HG02610 (cell line): ENCODE data around the gene CFL2.

Source experiments
- ATAC-seq: cut with Tn5 transposase; IDR thresholded peaks from one replicate; pipeline ENCODE4 v1.9.1; 2021; ENCODE audit warnings: mild to moderate bottlenecking, moderate library complexity; ENCODE audit not compliant: unreplicated experiment

The CFL2 gene

DNA sequence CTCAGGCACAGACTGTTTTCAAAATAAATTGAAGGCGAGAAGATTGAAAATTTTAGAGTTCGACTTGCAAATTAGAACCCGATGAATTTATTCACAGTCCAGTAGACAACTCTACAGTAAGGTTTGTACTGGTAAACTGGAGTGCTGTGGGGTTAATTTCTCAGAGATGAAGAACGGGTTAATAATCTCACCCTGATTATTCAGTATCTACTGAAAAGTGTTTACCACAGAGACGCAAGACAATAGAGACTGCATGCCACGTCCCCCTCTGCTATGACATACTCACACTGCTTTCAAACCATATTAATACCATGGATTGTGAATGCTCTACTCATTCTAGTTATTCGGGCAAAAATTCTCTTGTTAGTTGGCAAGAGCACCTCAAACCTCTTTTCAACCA is 36.1 kb downstream of the CFL2 start:
- ATAC-seq: no peak

DNA sequence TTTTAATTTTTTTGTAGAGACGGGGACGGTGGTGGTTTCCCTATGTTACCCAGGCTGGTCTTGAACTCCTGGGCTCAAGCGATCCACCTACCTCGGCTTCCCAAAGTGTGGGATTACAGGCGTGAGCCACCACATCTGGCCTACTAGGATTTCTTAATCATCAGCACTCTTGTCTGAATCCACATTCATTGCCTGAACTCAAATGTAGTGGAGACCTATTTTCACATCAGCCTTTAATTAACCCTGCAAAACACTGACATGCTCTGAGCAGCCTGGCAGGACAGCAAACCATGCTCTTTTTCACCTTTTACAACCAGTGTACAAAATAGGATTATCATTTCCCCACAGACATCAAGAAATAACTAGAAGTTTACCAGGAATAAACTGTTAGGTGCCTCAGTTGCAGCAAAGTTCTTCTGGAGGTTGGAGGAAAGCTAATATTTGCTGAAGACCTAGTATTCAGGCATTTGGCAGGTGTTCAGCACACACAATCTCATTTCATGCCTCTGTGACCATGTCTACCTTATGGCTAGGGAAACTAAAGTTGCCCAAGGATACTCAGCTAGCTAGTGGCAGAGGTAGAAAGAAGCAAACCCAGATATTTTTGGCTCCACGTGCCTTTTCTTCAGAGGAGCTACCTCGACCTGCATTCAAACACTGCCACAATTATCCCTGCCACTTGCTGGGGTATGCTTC is 37.7 kb downstream of the CFL2 start:
- ATAC-seq: no peak

DNA sequence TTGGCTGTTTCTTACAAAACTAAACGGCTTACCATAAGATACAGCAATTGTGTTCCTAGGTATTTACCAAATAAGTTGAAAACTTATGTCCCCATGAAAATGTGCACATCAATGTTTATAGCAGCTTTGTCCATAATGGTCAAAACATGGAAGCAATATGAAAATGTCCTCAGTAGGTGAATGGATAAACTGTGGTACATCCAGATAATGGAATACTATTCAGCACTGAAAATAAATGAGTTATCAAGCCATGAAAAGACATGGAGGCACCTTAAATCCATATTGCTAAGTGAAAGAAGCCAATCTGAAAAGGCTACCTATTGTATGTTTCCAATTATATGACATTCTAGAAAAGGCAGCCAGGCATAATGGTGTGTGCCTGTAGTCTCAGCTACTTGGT is 40.7 kb downstream of the CFL2 start:
- no peak for ATAC-seq

DNA sequence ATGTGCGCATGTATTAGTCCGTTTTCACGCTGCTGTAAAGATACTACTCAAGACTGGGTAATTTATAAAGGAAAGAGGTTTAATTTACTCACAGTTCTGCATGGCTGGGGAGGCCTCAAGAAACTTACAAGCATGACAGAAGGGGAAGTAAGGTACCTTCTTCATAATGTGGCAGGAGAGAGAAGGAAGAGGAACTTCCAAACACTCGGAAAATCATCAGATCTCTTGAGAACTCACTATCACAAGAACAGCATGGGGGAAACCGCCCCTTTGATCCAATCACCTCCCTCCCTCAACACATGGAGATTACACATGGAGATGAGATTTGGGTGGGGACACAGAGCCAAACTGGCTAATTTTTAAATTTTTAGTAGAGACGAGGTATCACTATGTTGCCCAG is 42.7 kb downstream of the CFL2 start:
- no peak for ATAC-seq

DNA sequence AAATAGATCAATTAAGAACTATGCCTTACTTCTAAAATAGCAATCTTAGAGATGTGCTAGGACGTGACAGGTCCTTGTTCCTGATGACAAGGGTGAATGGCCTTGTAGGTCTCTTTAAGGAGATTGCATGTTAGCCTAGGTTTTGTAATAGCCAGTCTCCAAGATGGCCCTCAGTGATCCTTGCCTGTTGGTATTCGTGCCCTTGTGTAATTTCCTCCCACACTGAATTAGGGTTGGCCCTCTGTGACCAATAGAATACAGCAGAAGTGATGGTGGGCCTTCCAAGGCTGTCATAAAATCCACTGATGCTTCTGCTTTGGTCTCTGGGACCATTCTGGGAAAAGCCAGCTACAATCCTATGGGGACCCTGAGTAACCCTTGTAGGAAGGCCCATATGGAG is 46.3 kb downstream of the CFL2 start:
- ATAC-seq: no peak

DNA sequence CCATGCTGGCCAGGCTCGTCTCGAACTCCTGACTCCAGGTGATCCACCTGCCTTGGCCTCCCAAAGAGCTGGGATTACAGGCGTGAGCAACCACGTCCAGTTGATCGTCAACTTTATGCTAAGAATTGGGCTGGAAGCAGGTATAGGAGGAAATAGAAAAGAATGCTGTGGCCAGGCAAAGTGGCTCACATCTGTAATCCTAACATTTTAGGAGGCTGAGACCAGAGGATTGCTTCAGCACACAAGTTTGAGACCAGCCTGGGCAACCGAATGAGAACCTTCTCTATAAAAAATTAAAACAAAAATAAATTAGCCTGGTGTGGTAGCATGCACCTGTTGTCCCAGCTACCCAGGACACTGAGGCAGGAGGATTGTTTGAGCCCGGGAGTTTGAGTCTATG is 47.4 kb downstream of the CFL2 start:
- ATAC-seq: no peak

DNA sequence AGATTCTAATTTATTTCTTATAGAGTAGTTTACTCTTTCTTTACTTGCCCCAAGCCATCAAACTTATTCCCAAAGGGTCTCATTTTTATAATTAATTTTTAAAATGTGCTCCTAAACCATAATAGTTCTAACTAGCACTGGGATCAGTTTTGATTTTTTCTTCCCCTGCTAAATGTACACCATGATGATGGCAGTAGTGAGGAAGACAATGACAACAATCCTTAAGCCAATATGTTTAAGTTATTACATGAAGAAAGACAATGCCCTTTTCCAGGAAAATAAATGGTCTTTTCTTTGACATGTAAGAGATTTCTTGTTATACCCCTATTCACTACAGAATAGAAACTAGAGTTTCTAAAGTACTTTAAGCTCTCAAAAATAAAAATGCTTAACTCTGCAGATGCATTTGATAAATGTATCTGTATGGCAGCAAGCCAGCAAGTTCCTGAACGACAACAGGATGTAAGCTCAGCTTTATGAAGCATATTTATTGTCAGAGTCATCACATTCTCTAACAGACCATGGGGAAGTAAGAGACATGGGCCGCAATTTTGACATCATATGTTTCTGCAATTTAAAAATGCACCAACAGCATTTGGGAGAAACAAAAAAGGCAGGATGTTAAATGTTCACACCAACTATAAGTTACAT is 48.5 kb downstream of the CFL2 start:
- no peak for ATAC-seq

DNA sequence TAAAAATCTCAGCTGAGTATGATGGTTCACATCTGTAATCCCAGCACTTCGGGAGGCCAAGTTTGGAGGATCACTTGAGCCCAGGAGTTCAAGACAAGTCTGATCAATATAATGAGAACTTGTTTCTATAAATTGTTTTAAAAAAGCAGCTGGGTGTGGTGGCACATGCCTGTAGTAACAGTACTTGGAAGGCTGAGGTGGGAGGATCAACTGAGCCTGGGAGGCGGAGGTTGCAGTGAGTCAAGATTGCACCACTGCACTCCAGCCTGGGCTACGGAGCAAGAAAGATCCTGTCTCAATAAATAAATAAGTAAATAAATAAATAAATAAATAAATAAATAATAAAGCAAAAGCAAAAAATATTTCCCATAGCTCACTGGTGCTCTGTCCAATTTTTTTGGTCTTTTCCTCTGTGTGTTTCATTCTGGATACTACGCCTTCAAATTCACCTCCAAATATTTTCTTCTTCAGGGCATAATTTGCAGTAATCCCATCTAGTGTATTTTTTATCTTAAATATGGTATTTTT is 51.8 kb downstream of the CFL2 start:
- no peak for ATAC-seq

DNA sequence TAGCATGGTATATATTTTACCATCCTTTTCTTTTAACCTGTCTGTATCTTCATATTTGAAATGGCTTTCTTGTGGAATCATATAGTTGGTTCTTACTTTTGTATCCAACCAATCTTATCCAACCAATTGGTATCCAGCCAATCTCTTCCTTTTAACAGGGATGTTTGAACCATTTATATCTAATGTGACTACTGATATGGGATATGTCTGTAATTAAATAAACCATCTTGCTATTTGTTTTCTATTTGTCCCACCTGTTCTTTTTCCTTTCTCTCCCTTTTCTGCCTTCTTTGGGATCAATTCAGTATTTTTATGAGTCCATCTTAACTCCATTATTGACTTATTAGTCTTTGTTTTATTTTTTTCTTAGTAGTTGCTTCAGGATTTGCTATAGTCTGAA is 53.6 kb downstream of the CFL2 start:
- no peak for ATAC-seq
